IMR-90 (cell line): Measurements from ENCODE around the gene WDR89. TPM values are rescaled to one million over a fixed set of nuclear protein-coding genes. Genes with fewer than 3 reads are reported as not detected.

Experiments
- ATAC-seq: fragments of 200-7000 bp; cut with Tn5 transposase; 2 replicates; pipeline ENCODE4 v1.9.1; 2020; ENCODE audit warnings: low read depth, mild to moderate bottlenecking, moderate library complexity
- BruUV-seq: library from RNA; stranded (reverse); fragments of 400-500 nt; replicated peaks from 2 replicates; lab custom pipeline; 2021; lab: Mats Ljungman, UMichigan
- CTCF ChIA-PET: fragments of 300-600 bp; formaldehyde crosslinking; extraction: SDS; loops from one replicate; lab custom pipeline; 2021; ENCODE audit warnings: antibody characterized with exemption; lab: Yijun Ruan, JAX
- POLR2A ChIA-PET: fragments of 300-600 bp; sonication (Branson Sonifier 250); formaldehyde crosslinking; loops from one replicate; lab custom pipeline; 2022; ENCODE audit warnings: antibody characterized with exemption; ENCODE audit not compliant: unreplicated experiment; lab: Charles Lee
- DNase-seq: peaks from one replicate; pipeline ENCODE4 v3.0.0; 2013
- H2AFZ ChIP-seq: replicated peaks from 2 replicates; pipeline ENCODE3; 2013; ENCODE audit warnings: low read length, mild to moderate bottlenecking; ENCODE audit not compliant: poor library complexity
- H2AK5ac ChIP-seq: 2 replicates; pipeline ENCODE4 v1.6.1; 2013; ENCODE audit warnings: low read depth, low read length, inconsistent platforms
- H2AK9ac ChIP-seq: replicated peaks from 2 replicates; pipeline ENCODE3; 2013; ENCODE audit warnings: mild to moderate bottlenecking, low read depth, low read length, moderate library complexity; ENCODE audit not compliant: poor library complexity
- H2BK120ac ChIP-seq: 2 replicates; pipeline ENCODE4 v1.6.1; 2013; ENCODE audit warnings: low read depth, low read length, inconsistent platforms
- H2BK15ac ChIP-seq: 3 replicates; pipeline ENCODE4 v1.6.1; 2013; ENCODE audit warnings: low read depth, low read length, inconsistent platforms
- H2BK20ac ChIP-seq: 2 replicates; pipeline ENCODE4 v1.6.1; 2013; ENCODE audit warnings: low read depth, mild to moderate bottlenecking, inconsistent platforms, low read length, moderate library complexity
- H2BK5ac ChIP-seq: 2 replicates; pipeline ENCODE4 v1.6.1; 2013; ENCODE audit warnings: mild to moderate bottlenecking, low read depth, low read length, inconsistent platforms; ENCODE audit not compliant: poor library complexity, severe bottlenecking
- H3K14ac ChIP-seq: replicated peaks from 2 replicates; pipeline ENCODE4 v1.6.1; 2013; ENCODE audit warnings: low read depth, low read length, inconsistent platforms
- H3K18ac ChIP-seq: 2 replicates; pipeline ENCODE4 v1.6.1; 2013; ENCODE audit warnings: low read depth, low read length, control low read depth
- H3K23ac ChIP-seq: 2 replicates; pipeline ENCODE4 v1.6.1; 2013; ENCODE audit warnings: low read depth, low read length, inconsistent platforms
- H3K27ac ChIP-seq: 2 replicates; pipeline ENCODE4 v1.5.1; 2013; ENCODE audit warnings: mild to moderate bottlenecking, control low read depth, low read length; ENCODE audit not compliant: insufficient read depth
- H3K27me3 ChIP-seq: 2 replicates; pipeline ENCODE4 v1.6.1; 2013; ENCODE audit warnings: low read length; ENCODE audit not compliant: control insufficient read depth, insufficient read depth
- H3K36me3 ChIP-seq: 2 replicates; pipeline ENCODE4 v1.6.1; 2013; ENCODE audit warnings: low read length, mixed read lengths; ENCODE audit not compliant: control insufficient read depth, insufficient read depth
- H3K4ac ChIP-seq: 2 replicates; pipeline ENCODE4 v1.6.1; 2013; ENCODE audit warnings: low read depth, low read length, inconsistent platforms
- H3K4me1 ChIP-seq: 2 replicates; pipeline ENCODE4 v1.6.1; 2013; ENCODE audit warnings: low read length, mixed read lengths; ENCODE audit not compliant: control insufficient read depth, insufficient read depth
- H3K4me2 ChIP-seq: 2 replicates; pipeline ENCODE4 v1.6.1; 2013; ENCODE audit warnings: low read depth, mild to moderate bottlenecking, control low read depth, low read length, moderate library complexity
- H3K4me3 ChIP-seq: 2 replicates; pipeline ENCODE4 v1.5.1; 2013; ENCODE audit warnings: low read depth, mild to moderate bottlenecking, control low read depth, low read length, moderate library complexity; ENCODE audit not compliant: insufficient read depth
- H3K56ac ChIP-seq: 2 replicates; pipeline ENCODE4 v1.6.1; 2013; ENCODE audit warnings: low read length, inconsistent platforms; ENCODE audit not compliant: insufficient read depth; ENCODE audit errors: extremely low read depth
- H3K79me1 ChIP-seq, 2 experiments: 2 replicates each; pipeline ENCODE4 v1.6.1; 2013; ENCODE audit warnings: low read length in 2 of 2, inconsistent platforms in 1 of 2, low read depth in 1 of 2
- H3K9ac ChIP-seq: 2 replicates; pipeline ENCODE4 v1.6.1; 2013; ENCODE audit warnings: low read depth, low read length, control low read depth
- H3K9me1 ChIP-seq: 2 replicates; pipeline ENCODE4 v1.6.1; 2013; ENCODE audit warnings: low read length, inconsistent platforms; ENCODE audit not compliant: insufficient read depth
- H3K9me3 ChIP-seq: 2 replicates; pipeline ENCODE4 v1.6.1; 2013; ENCODE audit warnings: low read length; ENCODE audit not compliant: control insufficient read depth, insufficient read depth
- H4K20me1 ChIP-seq: 2 replicates; pipeline ENCODE4 v1.6.1; 2013; ENCODE audit warnings: low read length, inconsistent platforms; ENCODE audit not compliant: insufficient read depth
- H4K5ac ChIP-seq: 2 replicates; pipeline ENCODE4 v1.6.1; 2013; ENCODE audit warnings: mild to moderate bottlenecking, low read depth, low read length, control low read depth
- H4K8ac ChIP-seq, 2 experiments: 2 replicates each; pipeline ENCODE4 v1.6.1; 2013; ENCODE audit warnings: low read depth in 2 of 2, low read length in 2 of 2, control low read depth in 1 of 2, inconsistent platforms in 1 of 2
- H4K91ac ChIP-seq: 2 replicates; pipeline ENCODE4 v1.6.1; 2013; ENCODE audit warnings: low read depth, low read length, inconsistent platforms; ENCODE audit not compliant: insufficient read depth
- CHD1 ChIP-seq: IDR thresholded peaks from 2 replicates; pipeline ENCODE4 v1.6.1; 2012; ENCODE audit warnings: low read depth, low read length, improper control_type of control experiment
- RAD21 ChIP-seq: IDR thresholded peaks from 2 replicates; pipeline ENCODE4 v1.6.1; 2012; ENCODE audit warnings: low read length, improper control_type of control experiment
- WGBS, 2 experiments: methylation state at CpG; one replicate each; pipeline versions ENCODE4 v1.1.5 to v1.1.7; 2013; ENCODE audit warnings: missing lambda C conversion rate in 2 of 2; ENCODE audit not compliant: insufficient read length in 1 of 2; ENCODE audit errors: extremely low coverage in 2 of 2; 5-methylcytosine and 5-hydroxymethylcytosine counted together
- dilution Hi-C: fragments of 300-500 bp; cut with HindIII; formaldehyde crosslinking; loops from one replicate; pipeline ENCODE4 v1.14.3; 2018; ENCODE audit warnings: low sequenced_read_pairs; ENCODE audit not compliant: unreplicated experiment
- in situ Hi-C: fragments of 300-500 bp; cut with MboI; formaldehyde crosslinking; loops from 3 replicates; pipeline ENCODE4 v1.14.3; 2019; ENCODE audit warnings: low sequenced_read_pairs, inconsistent platforms, mixed read lengths
- intact Hi-C: fragments of 100-400 bp; cut with micrococcal nuclease; formaldehyde crosslinking; loops from 2 replicates; pipeline ENCODE4 v1.10.0; 2022
- microRNA-seq, 2 experiments: library from miRNA; stranded (forward) in 1 of 2; unstranded in 1 of 2; fragments of 10-50 nt in 1 of 2; fragments of <30 nt in 1 of 2; gene quantifications in 1 of 2; microRNA quantifications in 1 of 2; one replicate each; pipeline versions ENCODE3 to v1.1.0; 2013 to 2020; ENCODE audit not compliant: insufficient read depth in 1 of 2, insufficient read length in 1 of 2, unreplicated experiment in 1 of 2
- polyA plus RNA-seq, 3 experiments: library from polyadenylated mRNA; depleted of rRNA; stranded (reverse); fragments of >200 nt; gene quantifications; 2 replicates each; pipeline ENCODE4 v1.2.3, GENCODE V29; 2012; ENCODE audit warnings: low replicate concordance in 1 of 3
- small RNA-seq, 5 experiments: library from RNA; depleted of rRNA; stranded (forward); fragments of <200 nt; gene quantifications; one replicate each; pipeline ENCODE3, GENCODE V24; 2012
- total RNA-seq: library from RNA; depleted of rRNA; stranded (reverse); fragments of >200 nt; gene quantifications from 2 replicates; pipeline ENCODE4 v1.2.3, GENCODE V29; 2012; rRNA removed

The WDR89 gene
- total and polyA plus RNA-seq, 2 of the 4 experiments (the other 2 are of a cell fraction), result 4.3 to 10.2 TPM

GRCh38 chr14:63547798-63548335 is 93.8 kb downstream of the WDR89 start:
- Histone ChIP-seq H4K8ac (no peak overlapping the region), H4K91ac (no peak overlapping the region), H3K18ac (no peak overlapping the region), H2BK5ac (no peak overlapping the region), H3K9ac (no peak overlapping the region), H2AK5ac (no peak overlapping the region), H3K4me2 (no peak overlapping the region), H3K23ac (no peak overlapping the region), H3K4me1 (no peaks in the 10 kb centered on the region), H3K9me1 (no peaks in the 10 kb centered on the region), H3K27me3 (no peaks in the 10 kb centered on the region), H2AK9ac (no peak overlapping the region), H3K4me3 (no peak overlapping the region), H2BK120ac (no peak overlapping the region), H4K20me1 (no peaks in the 10 kb centered on the region), H2AFZ (no peak overlapping the region), H3K36me3 (no peaks in the 10 kb centered on the region), H3K9me3 (no peaks in the 10 kb centered on the region), H2BK15ac (no peak overlapping the region), H3K56ac (no peak overlapping the region), H3K4ac (no peak overlapping the region), H3K14ac (no peak overlapping the region), H3K27ac (no peak overlapping the region), H2BK20ac (no peak overlapping the region), H4K5ac (no peak overlapping the region), H3K79me1 (peaks cover 0 to 7% of the 10 kb centered on the region in 2 experiments; a peak in 2 of 4 replicates)
- CTCF ChIA-PET, result interaction anchor here (1.0 kb wide), 1 partner anchor 10 kb away, joined by 3 read pairs; no protein-coding TSS in a partner anchor
- BruUV-seq, result no TSS peak
- in situ Hi-C loops (loop anchor here (5.0 kb wide), 1 partner anchor 161 kb away; no protein-coding TSS in a partner anchor), dilution Hi-C loops (no loop called here), intact Hi-C loops (loop anchor here (10.0 kb wide), 2 partner anchors 227 to 1383 kb away; no protein-coding TSS in a partner anchor)
- TF ChIP-seq CHD1, result no peak
- no peak for TF ChIP-seq RAD21
- no peak for DNase-seq
- no peak for ATAC-seq
- POLR2A ChIA-PET, result no interaction called here
- 50% methylated on average over 1 of the region's 8 CpGs; no CpG with 5 or more reads in 1 of the 2 experiments for WGBS, 2 experiments

Small RNA genes lying within 50 kb of the gene (microRNA-seq; reads per million reads assigned to microRNA genes)
- not detected for gene RF00012 (ENCODE audit: insufficient read depth, insufficient read length)
- not detected for gene RF00019 (ENCODE audit: insufficient read depth, insufficient read length)
- gene RNU6-1162P (ENCODE audit: insufficient read depth, insufficient read length), result not detected
- gene RNU6-597P (ENCODE audit: insufficient read depth, insufficient read length), result not detected

Small RNA genes lying within 50 kb of the gene (small RNA-seq; reads per million reads assigned to genes)
- gene RF00012 (0 to 0.04 (median 0) reads per million in 5 experiments), gene RF00019 (0 reads per million in 5 experiments), gene RNU6-1162P (0 reads per million in 5 experiments), gene RNU6-597P (0 to 3.6 (median 0.15) reads per million in 5 experiments)

Other genes with a start within 250 kb of the WDR89 start
- 12.2 and 21.1 TPM in 2 replicates for gene PPP2R5E, start 98.5 kb downstream of the WDR89 start, total RNA-seq
- gene PPP2R5E, start 98.5 kb downstream of the WDR89 start, polyA plus RNA-seq (2012; rRNA removed), result 6.5 and 9.7 TPM in 2 replicates
- 11.1 and 23.1 TPM in 2 replicates for gene SGPP1, start 86.2 kb upstream of the WDR89 start, total RNA-seq
- gene SGPP1, start 86.2 kb upstream of the WDR89 start, polyA plus RNA-seq (2012; rRNA removed), result 7.9 and 8.6 TPM in 2 replicates
- gene SYNE2, start 211.1 kb upstream of the WDR89 start, total RNA-seq, result 18.6 and 28.9 TPM in 2 replicates
- 5.2 and 5.8 TPM in 2 replicates for gene SYNE2, start 211.1 kb upstream of the WDR89 start, polyA plus RNA-seq (2012; rRNA removed)